Body of pancreas (tissue), 4 donors: ENCODE data around the gene OAF. TPM values are rescaled to one million over a fixed set of nuclear protein-coding genes. Genes with fewer than 3 reads are reported as not detected.

Source experiments
- ATAC-seq: fragments of 150-250 bp; one replicate; pipeline ENCODE4 v1.9.1; 2016
- DNase-seq, 4 donors: peaks; one replicate each; pipeline ENCODE4 v3.0.0-alpha.2; 2019
- H3K27ac ChIP-seq, 4 donors: fragments of 200-600 bp; sonication (generic); 1 replicate in 3 of 4; 2 replicates in 1 of 4; pipeline versions ENCODE4 v1.5.1 to v1.6.1; 2016 to 2019; ENCODE audit warnings: mild to moderate bottlenecking in 1 of 4, mixed read lengths in 1 of 4, moderate library complexity in 1 of 4
- H3K27me3 ChIP-seq, 2 donors: fragments of 200-600 bp; sonication (generic); one replicate each; pipeline ENCODE4 v1.6.0; 2016; ENCODE audit warnings: mild to moderate bottlenecking in 1 of 2
- H3K36me3 ChIP-seq, 2 donors: fragments of 200-600 bp; sonication (generic); replicated peaks in 1 of 2; 2 replicates each; pipeline ENCODE4 v1.5.1; 2016; ENCODE audit warnings: low read depth in 2 of 2; ENCODE audit not compliant: insufficient read depth in 1 of 2
- H3K4me1 ChIP-seq: fragments of 200-600 bp; sonication (generic); one replicate; pipeline ENCODE4 v1.6.0; 2016
- H3K4me3 ChIP-seq, 2 donors: fragments of 200-600 bp; sonication (generic); 1 replicate in 1 of 2; 2 replicates in 1 of 2; pipeline ENCODE4 v1.5.1; 2016 to 2019
- H3K9me3 ChIP-seq, 3 donors: fragments of 200-600 bp; sonication (generic); 1 replicate in 2 of 3; 2 replicates in 1 of 3; pipeline ENCODE4 v1.5.1; 2016
- POLR2A ChIP-seq, 3 donors: fragments of 450-650 bp; IDR thresholded peaks; one replicate each; pipeline ENCODE4 v1.6.1; 2016; ENCODE audit warnings: antibody characterized with exemption in 3 of 3, mild to moderate bottlenecking in 2 of 3
- WGBS, 2 donors: methylation state at CpG; one replicate each; pipeline ENCODE4 v1.1.5; 2017; 5-methylcytosine and 5-hydroxymethylcytosine counted together
- intact Hi-C: fragments of 100-400 bp; cut with DNase I; formaldehyde crosslinking; loops from one replicate; pipeline ENCODE4 v1.15.1; 2023
- total RNA-seq, 2 donors: library from RNA; depleted of rRNA; stranded (reverse); fragments of >200 nt; gene quantifications; one replicate each; pipeline ENCODE4 v1.1.0, GENCODE V29; 2016
- TF ChIP-seq, protein P1 (sequence below), 7 experiments: fragments of 450-650 bp in 4 of 7; fragments of 200-600 bp in 3 of 7; sonication (generic) in 3 of 7; IDR thresholded peaks; one replicate each; pipeline ENCODE4 v1.5.1; 2016 to 2019; ENCODE audit warnings: antibody characterized with exemption in 7 of 7

OAF gene
- total RNA-seq, 2 donors from 2014 or later, result 53.7 to 67.7 TPM

- ATAC-seq, result no peak
- H3K27me3 ChIP-seq, result no peaks in the 10 kb centered on the region
- intact Hi-C loops, result no loop called here
These were observed 30.1 kb upstream of the OAF start for GRCh38 chr11:120180551-120181232.

DNA sequence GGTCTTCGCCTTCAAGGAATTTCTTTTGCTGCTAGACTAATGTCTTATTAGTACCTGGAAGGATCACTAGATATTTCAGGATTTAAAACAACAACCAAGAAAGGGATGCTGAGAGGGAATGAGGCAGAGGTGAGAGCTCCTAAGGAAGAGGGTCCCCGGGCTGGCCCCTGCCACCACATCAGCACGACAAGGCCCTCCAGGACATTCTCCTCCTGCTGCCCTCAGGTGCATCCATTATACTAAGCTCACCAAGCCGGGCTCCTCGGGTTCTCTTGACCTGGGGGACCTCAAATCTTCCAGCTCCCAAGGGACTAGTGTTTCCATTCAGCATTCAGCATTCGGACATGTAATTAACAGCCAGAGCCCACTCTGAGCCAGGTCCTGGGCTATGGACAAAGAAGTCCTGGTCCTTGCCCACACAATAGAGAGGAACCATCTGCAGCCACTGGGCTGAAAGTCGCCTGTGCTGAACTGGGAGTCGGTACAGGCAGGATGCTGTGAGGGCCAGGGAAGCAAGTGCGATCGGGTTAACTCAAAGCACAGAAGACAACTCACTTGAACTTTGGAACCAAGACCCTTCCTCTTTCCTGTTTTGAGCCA, 29.4 kb upstream of the OAF start:
- ATAC-seq (no peak), DNase-seq (peak in 1 of 4 donors; percentile 3)
- no peaks in the 10 kb centered on the region for H3K36me3 ChIP-seq
- TF ChIP-seq, protein P1, sequence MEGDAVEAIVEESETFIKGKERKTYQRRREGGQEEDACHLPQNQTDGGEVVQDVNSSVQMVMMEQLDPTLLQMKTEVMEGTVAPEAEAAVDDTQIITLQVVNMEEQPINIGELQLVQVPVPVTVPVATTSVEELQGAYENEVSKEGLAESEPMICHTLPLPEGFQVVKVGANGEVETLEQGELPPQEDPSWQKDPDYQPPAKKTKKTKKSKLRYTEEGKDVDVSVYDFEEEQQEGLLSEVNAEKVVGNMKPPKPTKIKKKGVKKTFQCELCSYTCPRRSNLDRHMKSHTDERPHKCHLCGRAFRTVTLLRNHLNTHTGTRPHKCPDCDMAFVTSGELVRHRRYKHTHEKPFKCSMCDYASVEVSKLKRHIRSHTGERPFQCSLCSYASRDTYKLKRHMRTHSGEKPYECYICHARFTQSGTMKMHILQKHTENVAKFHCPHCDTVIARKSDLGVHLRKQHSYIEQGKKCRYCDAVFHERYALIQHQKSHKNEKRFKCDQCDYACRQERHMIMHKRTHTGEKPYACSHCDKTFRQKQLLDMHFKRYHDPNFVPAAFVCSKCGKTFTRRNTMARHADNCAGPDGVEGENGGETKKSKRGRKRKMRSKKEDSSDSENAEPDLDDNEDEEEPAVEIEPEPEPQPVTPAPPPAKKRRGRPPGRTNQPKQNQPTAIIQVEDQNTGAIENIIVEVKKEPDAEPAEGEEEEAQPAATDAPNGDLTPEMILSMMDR (IDR thresholded peaks at IDR 0.05), result no peak
- TF ChIP-seq POLR2A (IDR thresholded peaks at IDR 0.05), result no peak
- WGBS, 2 donors, result 87 to 91% methylated on average over 10 of the region's 10 CpGs
- H3K4me1 ChIP-seq, result peaks cover 50% of the 10 kb centered on the region
- H3K27me3 ChIP-seq, result no peaks in the 10 kb centered on the region
- intact Hi-C loops, result no loop called here
- no peak overlapping the region for H3K4me3 ChIP-seq
- H3K27ac ChIP-seq, result no peak overlapping the region
- H3K9me3 ChIP-seq, result no peaks in the 10 kb centered on the region

More at GRCh38 chr11:120180551-120181232, 30.1 kb upstream of the OAF start:
- DNase-seq, result no peak
- no peaks in the 10 kb centered on the region for H3K36me3 ChIP-seq
- WGBS, 2 donors, result 69 to 75% methylated on average over 8 to 11 of the region's 11 CpGs
- no peak overlapping the region for H3K4me3 ChIP-seq
- peaks cover 42% of the 10 kb centered on the region for H3K4me1 ChIP-seq
- no peak for TF ChIP-seq POLR2A (IDR thresholded peaks at IDR 0.05)
- TF ChIP-seq, protein P1 (IDR thresholded peaks at IDR 0.05), result no peak
- no peaks in the 10 kb centered on the region for H3K9me3 ChIP-seq
- no peak overlapping the region for H3K27ac ChIP-seq

DNA sequence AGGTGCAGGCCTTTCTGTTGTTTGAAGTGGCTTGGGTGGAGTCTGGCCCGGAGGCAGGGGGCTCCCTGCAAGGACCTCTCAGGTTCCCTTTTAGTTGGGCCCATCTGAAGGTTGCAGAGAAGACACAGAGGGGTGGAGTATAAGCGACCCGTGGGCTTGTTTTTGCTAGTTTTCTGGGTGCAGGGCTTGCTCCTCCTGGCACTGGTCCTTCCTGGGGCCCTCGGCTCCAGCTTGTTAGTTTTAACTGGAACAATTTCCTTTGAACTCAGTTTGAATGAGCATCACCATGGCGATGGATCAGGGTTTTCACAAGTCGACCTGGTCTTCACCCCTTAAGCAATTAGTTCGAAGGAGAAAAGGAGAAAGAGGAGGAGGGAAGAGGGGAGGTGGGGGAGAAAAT, 28.5 kb upstream of the OAF start:
- WGBS, 2 donors, result 41 to 45% methylated on average over 7 of the region's 7 CpGs
- ATAC-seq (no peak), DNase-seq (peak in 1 of 4 donors; percentile 7)
- Histone ChIP-seq H3K36me3 (no peaks in the 10 kb centered on the region), H3K27ac (peak overlapping the region in 3 of 4 donors; percentile 88 to 94 (median 89)), H3K9me3 (no peaks in the 10 kb centered on the region), H3K27me3 (no peaks in the 10 kb centered on the region), H3K4me1 (peaks cover 59% of the 10 kb centered on the region), H3K4me3 (no peak overlapping the region)
- intact Hi-C loops, result no loop called here
- TF ChIP-seq, protein P1 (IDR thresholded peaks at IDR 0.05), result no peak
- TF ChIP-seq POLR2A (IDR thresholded peaks at IDR 0.05), result no peak

DNA sequence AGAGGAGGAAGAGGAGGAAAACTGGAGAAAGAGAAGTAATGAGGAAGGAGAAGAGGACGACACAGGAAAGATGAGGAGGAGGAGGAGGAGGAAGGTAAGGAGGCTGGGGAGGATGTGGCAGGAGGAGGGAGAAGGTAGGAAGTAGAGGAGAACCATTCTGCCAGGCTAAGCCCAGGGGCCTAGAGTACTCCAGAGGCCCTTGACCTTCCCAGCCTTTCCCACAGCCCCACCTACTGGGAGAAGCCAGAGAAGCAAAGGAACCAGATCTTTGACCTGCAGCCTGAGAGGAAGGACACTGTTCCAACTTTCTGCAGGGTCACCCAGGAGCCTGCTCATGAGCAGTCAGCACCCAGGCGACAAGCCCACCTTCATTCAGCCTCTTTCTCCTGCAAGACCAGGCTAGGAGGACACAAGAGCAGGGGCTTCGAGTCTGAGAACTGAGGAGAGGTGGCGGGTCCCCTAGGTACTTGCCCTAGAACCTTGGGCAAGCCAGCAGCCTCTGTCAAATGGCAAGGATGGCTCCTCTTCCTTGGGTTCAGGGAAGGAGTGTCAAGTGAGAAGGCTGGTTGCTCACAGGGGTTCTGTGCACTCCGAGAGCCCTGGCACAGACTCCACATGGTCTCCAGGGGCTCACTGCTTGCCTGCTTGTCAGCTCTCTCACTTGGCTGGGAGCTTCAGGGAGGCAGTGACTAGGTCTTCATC, 27.9 kb upstream of the OAF start:
- intact Hi-C loops, result no loop called here
- peak overlapping the region in 3 of 4 donors; percentile 88 to 94 (median 89) for H3K27ac ChIP-seq

More for the DNA sequence above, 27.9 kb upstream of the OAF start:
- no peak overlapping the region for H3K4me3 ChIP-seq
- WGBS, 2 donors, result 58 to 59% methylated on average over 5 of the region's 5 CpGs
- H3K9me3 ChIP-seq, result no peaks in the 10 kb centered on the region
- no peaks in the 10 kb centered on the region for H3K36me3 ChIP-seq
- peaks cover 64% of the 10 kb centered on the region for H3K4me1 ChIP-seq
- DNase-seq, result peak; percentile 76 to 79 (median 78)
- no peak for ATAC-seq
- no peak for TF ChIP-seq POLR2A (IDR thresholded peaks at IDR 0.05)
- TF ChIP-seq, protein P1 (IDR thresholded peaks at IDR 0.05), result peak; percentile 13 to 67 (median 57)
- no peaks in the 10 kb centered on the region for H3K27me3 ChIP-seq
